Activated T-cell treated with anti-CD3 and anti-CD28 coated beads, Interleukin-2, amount 50 U/mL, for 24 hours (primary cell): Measurements from ENCODE around the gene ATP1A2.

Source experiments
- DNase-seq: peaks from one replicate; pipeline ENCODE4 v3.0.0-alpha.2; 2020
- H3K27ac Mint-ChIP-seq: 2 replicates; pipeline ENCODE4 v1.8.0; 2020; ENCODE audit warnings: mild to moderate bottlenecking, mixed read lengths
- H3K27me3 Mint-ChIP-seq: 2 replicates; pipeline ENCODE4 v1.8.0; 2020; ENCODE audit warnings: mixed read lengths
- H3K36me3 Mint-ChIP-seq: 2 replicates; pipeline ENCODE4 v1.8.0; 2020; ENCODE audit warnings: low read depth, mixed read lengths
- H3K4me1 Mint-ChIP-seq: 2 replicates; pipeline ENCODE4 v1.8.0; 2020; ENCODE audit warnings: low read depth, mixed read lengths
- H3K4me3 Mint-ChIP-seq: 2 replicates; pipeline ENCODE4 v1.8.0; 2020; ENCODE audit warnings: mild to moderate bottlenecking, moderate library complexity, mixed read lengths
- H3K9me3 Mint-ChIP-seq: 2 replicates; pipeline ENCODE4 v1.8.0; 2020; ENCODE audit warnings: mixed read lengths

Gene ATP1A2

DNA sequence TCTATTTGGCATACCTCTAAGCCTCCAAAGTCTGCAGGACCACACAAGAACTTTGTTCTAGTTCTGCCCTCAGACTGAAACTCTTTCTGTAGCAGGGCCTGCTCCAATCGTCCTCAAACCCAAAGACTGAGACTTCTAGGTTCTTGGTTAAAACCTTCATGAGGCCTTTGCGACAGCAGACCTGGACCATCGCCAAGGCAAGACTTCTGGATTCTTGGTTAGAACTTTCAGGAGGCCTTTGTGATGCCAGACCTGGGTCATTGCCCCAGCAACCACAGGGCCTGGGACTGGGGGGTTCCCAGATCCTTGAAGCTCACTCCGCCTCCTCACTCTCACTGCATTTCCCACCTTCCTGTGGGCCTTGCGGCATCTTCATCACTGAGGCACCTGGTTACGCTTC is 35.7 kb downstream of the ATP1A2 start, which contains the start of gene ATP1A4:
TSS of gene ATP1A4 (plus strand) at position 301 of the 400 bp plus-strand sequence. CDS start 438 bp downstream, outside the sequence.
- no peak within 1 kb of the TSS for H3K4me3 Mint-ChIP-seq
- DNase-seq: no peak
- H3K27me3 Mint-ChIP-seq: no peaks in the 10 kb centered on the region
- H3K36me3 Mint-ChIP-seq: no peaks in the 10 kb centered on the region
- peak within 1 kb of the TSS; percentile 7 for H3K27ac Mint-ChIP-seq
- no peaks in the 10 kb centered on the region for H3K4me1 Mint-ChIP-seq
- H3K9me3 Mint-ChIP-seq: no peaks in the 10 kb centered on the region

DNA sequence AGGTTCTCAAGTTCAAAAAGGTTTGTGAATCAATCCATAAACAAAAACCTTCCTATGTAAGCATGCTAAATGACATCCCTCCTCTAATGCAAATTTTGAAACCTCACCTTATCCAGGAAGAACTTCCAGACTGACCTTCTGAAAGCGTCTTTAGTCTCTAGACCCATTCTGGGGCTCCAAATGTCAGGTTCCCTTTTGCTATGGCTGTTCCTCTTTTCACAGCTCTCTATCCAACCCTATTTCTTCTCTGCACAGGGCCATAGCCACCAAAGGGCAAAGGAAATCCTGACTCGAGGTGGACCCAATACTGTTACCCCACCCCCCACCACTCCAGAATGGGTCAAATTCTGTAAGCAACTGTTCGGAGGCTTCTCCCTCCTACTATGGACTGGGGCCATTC is 39.2 kb downstream of the ATP1A2 start:
- no peaks in the 10 kb centered on the region for H3K9me3 Mint-ChIP-seq
- no peaks in the 10 kb centered on the region for H3K4me1 Mint-ChIP-seq
- H3K27me3 Mint-ChIP-seq: no peaks in the 10 kb centered on the region
- no peaks in the 10 kb centered on the region for H3K36me3 Mint-ChIP-seq
- no peak overlapping the region for H3K27ac Mint-ChIP-seq
- no peak overlapping the region for H3K4me3 Mint-ChIP-seq
- no peak for DNase-seq

DNA sequence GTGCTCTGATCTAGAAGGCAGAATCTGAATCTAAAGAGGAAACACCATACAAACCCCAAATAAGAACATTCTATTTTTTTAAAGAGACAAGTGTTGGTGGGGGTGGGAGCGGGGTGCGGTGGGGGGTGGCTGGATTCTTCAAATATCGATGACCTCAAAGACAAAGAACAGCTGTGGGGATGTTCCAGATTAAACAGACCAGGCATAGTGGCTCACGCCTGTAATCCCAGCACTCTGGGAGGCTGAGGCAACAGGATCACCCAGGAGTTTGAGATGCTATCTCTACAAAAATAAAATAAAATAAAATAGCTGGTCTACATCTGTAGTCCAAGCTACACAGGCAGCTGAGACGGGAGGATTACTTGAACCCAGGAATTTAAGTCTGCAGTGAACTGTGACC is 40.8 kb downstream of the ATP1A2 start:
- Mint-ChIP-seq H3K27me3 (no peaks in the 10 kb centered on the region), H3K27ac (no peak overlapping the region), H3K9me3 (no peaks in the 10 kb centered on the region), H3K36me3 (no peaks in the 10 kb centered on the region), H3K4me1 (no peaks in the 10 kb centered on the region), H3K4me3 (no peak overlapping the region)
- DNase-seq: no peak

DNA sequence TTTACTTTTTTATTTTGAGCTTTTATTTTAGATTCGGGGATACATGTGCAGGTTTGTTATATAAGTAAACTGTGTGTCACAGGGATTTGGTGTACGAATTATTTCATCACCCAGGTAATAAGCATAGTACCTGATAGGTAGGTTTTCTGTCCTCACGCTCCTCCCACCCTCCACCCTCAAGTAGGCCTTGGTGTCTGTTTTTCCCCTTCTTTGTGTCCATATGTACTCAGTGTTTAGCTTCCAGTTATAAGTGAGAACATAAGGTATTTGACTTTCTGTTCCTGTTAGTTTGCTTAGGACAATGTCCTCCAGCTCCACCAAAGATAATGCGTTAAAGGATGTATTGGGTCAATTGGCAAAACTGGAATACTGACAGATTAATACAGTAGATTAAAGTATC is 41.6 kb downstream of the ATP1A2 start:
- no peak overlapping the region for H3K4me3 Mint-ChIP-seq
- no peaks in the 10 kb centered on the region for H3K27me3 Mint-ChIP-seq
- H3K4me1 Mint-ChIP-seq: no peaks in the 10 kb centered on the region
- no peak for DNase-seq
- no peaks in the 10 kb centered on the region for H3K9me3 Mint-ChIP-seq
- no peak overlapping the region for H3K27ac Mint-ChIP-seq
- no peaks in the 10 kb centered on the region for H3K36me3 Mint-ChIP-seq

DNA sequence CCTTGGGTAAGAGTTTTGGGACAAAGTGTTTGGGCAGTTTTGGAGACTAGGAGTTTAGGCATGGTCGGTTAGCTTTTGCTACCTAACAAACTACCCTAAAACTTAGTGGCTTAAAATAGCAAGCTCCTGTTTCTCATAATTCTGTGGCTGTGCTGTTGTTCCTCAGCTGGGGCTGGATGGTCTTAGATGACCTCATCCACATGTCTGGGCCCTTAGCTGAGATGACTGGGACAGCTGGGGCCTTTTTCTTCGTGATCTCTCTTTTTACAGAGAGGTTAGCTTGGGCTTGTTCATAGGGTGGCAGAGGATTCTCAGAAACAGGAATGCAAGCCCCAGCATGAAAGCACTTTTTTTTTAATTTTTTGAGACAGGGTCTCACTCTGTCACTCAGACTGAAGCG is 42.5 kb downstream of the ATP1A2 start:
- Mint-ChIP-seq H3K9me3 (no peaks in the 10 kb centered on the region), H3K27ac (no peak overlapping the region), H3K4me3 (no peak overlapping the region), H3K36me3 (no peaks in the 10 kb centered on the region), H3K27me3 (no peaks in the 10 kb centered on the region), H3K4me1 (no peaks in the 10 kb centered on the region)
- DNase-seq: no peak

DNA sequence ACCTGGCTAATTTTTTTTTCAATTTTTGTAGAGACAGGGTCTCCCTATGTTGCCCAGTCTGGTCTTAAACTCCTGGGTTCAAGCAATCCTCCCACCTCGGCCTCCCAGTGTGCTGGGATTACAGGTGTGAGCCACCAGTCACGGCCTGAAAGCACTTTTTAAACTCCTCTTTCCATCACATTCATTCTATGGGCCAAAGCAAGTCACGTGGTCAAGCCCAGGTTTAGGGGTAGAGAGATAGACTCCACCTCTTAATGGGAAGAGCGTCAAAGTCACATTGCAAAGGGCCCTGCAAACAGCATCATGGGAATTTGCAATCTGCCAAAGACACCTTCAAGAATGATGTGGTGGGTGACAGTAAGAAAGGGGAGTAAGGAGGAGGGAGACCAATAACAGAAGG is 43.0 kb downstream of the ATP1A2 start:
- Mint-ChIP-seq H3K36me3 (no peaks in the 10 kb centered on the region), H3K27me3 (peaks cover 4% of the 10 kb centered on the region), H3K9me3 (no peaks in the 10 kb centered on the region), H3K27ac (no peak overlapping the region), H3K4me1 (no peaks in the 10 kb centered on the region), H3K4me3 (no peak overlapping the region)
- no peak for DNase-seq

DNA sequence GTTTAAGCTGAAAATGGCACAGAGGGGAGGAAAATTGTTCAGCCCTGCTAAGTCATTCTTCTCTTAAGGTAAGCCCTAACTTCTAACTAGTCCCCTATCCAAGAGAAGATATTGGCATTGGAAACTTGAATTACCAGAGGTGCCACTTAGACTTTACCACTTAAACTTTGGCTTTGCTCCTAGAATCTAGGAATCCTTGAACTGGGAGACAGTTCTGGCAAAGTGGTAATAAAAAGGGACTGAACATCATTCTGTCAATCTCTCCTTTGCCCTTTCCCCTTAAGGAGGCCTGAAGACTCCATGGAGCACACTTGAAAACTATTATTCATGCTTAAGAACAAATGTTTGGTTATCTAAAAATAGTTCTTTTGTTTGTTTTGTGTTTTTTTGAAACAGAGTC is 44.3 kb downstream of the ATP1A2 start:
- DNase-seq: no peak
- H3K27me3 Mint-ChIP-seq: peaks cover 6% of the 10 kb centered on the region

DNA sequence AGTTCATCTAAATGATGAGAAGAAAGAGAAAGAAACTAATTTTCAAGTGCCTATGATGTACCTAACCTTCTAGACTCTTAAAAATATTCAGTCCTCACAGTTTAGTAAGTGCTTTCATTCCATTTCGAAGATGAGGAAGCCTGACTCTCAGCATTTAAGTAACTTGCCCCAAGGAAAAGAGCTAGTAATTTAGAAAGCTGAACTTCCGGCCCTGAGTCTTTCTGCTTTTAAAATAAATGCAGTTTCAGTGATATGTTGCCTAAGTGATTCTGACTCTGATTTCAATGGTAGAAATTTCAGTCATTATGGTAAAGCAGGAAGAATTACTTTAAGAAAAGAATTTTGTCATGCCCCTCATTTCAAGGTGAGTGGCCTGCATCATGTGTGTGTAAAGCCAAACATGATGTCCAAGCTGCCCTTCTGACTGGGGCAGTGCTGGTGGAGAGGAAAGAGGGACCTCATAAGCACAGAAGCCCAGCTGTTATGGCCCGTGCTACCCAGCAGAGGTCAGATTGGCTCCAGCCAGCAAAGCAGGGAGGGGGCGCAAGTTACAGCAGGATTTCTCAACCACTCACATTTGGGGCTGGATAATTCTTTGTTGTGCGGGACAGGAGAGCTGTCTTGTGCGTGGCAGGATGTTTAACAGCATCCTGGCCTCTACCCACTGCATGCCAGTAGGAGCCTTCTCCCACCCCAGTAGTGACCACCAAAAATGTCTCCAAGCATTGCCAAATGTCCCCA is 46.6 kb downstream of the ATP1A2 start:
- Mint-ChIP-seq H3K27me3 (peaks cover 13% of the 10 kb centered on the region), H3K27ac (no peak overlapping the region), H3K36me3 (no peaks in the 10 kb centered on the region), H3K4me1 (peaks cover 4% of the 10 kb centered on the region), H3K4me3 (no peak overlapping the region), H3K9me3 (no peaks in the 10 kb centered on the region)
- no peak for DNase-seq

More for the DNA sequence above, 44.3 kb downstream of the ATP1A2 start:
- no peak overlapping the region for H3K27ac Mint-ChIP-seq
- H3K36me3 Mint-ChIP-seq: no peaks in the 10 kb centered on the region
- H3K4me3 Mint-ChIP-seq: no peak overlapping the region
- no peaks in the 10 kb centered on the region for H3K9me3 Mint-ChIP-seq
- H3K4me1 Mint-ChIP-seq: no peaks in the 10 kb centered on the region

DNA sequence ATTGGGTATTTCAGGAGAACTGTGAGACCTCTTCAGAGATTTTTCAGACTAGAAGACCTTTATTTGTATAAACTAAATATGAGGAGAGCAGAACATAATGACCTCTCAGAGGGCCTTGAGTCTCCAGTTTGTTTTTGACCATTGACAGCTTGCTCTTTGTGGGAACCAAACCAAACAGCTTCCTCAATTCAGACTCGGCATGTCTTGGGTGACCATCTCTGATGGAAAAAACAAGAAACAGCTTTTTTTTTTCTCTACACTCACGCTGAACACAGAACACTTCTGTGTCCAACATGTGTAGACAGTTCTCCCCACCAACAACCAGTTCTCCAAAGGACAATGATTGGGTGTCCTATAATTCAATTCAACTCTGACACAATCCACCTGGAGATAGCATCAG is 47.4 kb downstream of the ATP1A2 start:
- no peak overlapping the region for H3K27ac Mint-ChIP-seq
- H3K36me3 Mint-ChIP-seq: no peaks in the 10 kb centered on the region
- peaks cover 14% of the 10 kb centered on the region for H3K27me3 Mint-ChIP-seq
- no peak overlapping the region for H3K4me3 Mint-ChIP-seq
- H3K4me1 Mint-ChIP-seq: peaks cover 12% of the 10 kb centered on the region
- H3K9me3 Mint-ChIP-seq: no peaks in the 10 kb centered on the region
- DNase-seq: no peak

DNA sequence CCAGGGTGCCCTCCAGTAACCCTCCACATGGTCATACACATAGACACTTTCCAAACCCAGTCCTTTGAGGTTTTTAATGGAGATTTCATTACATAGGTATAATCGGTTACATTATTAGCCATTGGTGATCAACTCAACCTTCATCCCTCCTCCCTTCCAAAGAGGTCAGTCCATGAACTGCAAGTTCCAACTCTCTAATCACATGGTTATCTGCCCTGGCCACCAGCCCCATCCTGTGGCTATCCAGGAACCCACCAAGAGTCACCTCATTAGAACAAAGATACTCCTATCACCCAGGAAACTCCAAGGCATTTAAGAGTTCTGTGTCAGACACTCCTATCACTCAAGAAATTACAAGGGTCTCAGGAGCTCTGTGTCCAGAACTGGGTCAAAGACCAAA is 48.1 kb downstream of the ATP1A2 start:
- H3K9me3 Mint-ChIP-seq: no peaks in the 10 kb centered on the region
- no peak for DNase-seq
- H3K36me3 Mint-ChIP-seq: no peaks in the 10 kb centered on the region
- H3K4me1 Mint-ChIP-seq: peaks cover 15% of the 10 kb centered on the region
- no peak overlapping the region for H3K27ac Mint-ChIP-seq
- H3K4me3 Mint-ChIP-seq: no peak overlapping the region
- H3K27me3 Mint-ChIP-seq: peaks cover 15% of the 10 kb centered on the region

DNA sequence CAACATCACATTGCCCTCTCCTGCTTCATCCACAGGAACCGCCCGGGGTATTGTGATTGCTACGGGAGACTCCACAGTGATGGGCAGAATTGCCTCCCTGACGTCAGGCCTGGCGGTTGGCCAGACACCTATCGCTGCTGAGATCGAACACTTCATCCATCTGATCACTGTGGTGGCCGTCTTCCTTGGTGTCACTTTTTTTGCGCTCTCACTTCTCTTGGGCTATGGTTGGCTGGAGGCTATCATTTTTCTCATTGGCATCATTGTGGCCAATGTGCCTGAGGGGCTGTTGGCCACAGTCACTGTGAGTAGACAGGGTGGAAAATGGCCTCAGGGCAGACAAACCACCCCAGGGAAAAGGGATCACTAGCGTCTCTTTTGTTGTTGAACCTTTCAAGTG is 48.6 kb downstream of the ATP1A2 start:
- no peak for DNase-seq
- Mint-ChIP-seq H3K4me1 (peaks cover 20% of the 10 kb centered on the region), H3K27me3 (peaks cover 15% of the 10 kb centered on the region), H3K4me3 (no peak overlapping the region), H3K36me3 (no peaks in the 10 kb centered on the region), H3K9me3 (no peaks in the 10 kb centered on the region), H3K27ac (no peak overlapping the region)

DNA sequence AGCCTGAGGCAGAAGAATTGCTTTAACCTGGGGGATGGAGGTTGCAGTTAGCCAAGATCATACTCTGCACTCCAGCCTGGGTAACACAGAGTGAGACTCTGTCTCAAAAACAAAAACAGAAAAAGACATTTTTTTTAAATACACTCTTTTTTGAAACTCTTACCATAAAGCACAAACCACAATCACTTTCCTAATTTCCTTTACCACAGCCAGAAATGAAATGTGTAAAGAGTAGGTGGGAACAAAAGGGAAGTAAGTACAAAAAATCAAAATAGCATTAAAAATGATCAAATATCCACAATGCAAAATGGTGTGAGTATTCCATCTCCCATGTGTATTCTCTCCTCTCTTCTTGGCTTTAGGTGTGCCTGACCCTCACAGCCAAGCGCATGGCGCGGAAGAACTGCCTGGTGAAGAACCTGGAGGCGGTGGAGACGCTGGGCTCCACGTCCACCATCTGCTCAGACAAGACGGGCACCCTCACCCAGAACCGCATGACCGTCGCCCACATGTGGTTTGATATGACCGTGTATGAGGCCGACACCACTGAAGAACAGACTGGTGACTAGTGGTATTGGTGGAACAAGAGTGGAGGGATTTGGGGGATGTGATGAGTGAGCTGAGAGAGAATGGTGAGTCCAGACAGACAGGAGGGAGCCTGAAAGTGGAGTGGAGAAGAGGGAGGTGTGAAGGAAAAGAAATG is 50.8 kb downstream of the ATP1A2 start:
- no peak for DNase-seq
- no peak overlapping the region for H3K4me3 Mint-ChIP-seq
- H3K27ac Mint-ChIP-seq: no peak overlapping the region
- no peaks in the 10 kb centered on the region for H3K9me3 Mint-ChIP-seq
- peaks cover 15% of the 10 kb centered on the region for H3K27me3 Mint-ChIP-seq
- peaks cover 28% of the 10 kb centered on the region for H3K4me1 Mint-ChIP-seq
- no peaks in the 10 kb centered on the region for H3K36me3 Mint-ChIP-seq

DNA sequence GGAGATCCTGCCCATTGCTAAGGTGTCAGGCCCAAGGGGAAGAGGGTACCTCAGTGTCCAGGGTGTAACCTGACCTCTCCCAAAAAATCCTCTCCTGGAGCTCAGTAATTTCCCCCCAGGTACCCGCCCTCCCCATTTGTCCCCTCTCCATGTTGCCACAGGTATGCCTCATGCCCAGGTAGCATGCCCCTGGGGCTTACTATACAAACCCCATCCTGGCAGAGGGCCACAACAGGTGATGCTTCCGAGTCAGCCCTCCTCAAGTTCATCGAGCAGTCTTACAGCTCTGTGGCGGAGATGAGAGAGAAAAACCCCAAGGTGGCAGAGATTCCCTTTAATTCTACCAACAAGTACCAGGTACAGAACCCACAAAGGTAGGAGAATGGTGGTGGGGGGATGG is 51.5 kb downstream of the ATP1A2 start:
- peaks cover 17% of the 10 kb centered on the region for H3K27me3 Mint-ChIP-seq
- H3K27ac Mint-ChIP-seq: no peak overlapping the region
- H3K36me3 Mint-ChIP-seq: no peaks in the 10 kb centered on the region
- no peak for DNase-seq
- no peaks in the 10 kb centered on the region for H3K9me3 Mint-ChIP-seq
- peaks cover 28% of the 10 kb centered on the region for H3K4me1 Mint-ChIP-seq
- no peak overlapping the region for H3K4me3 Mint-ChIP-seq

DNA sequence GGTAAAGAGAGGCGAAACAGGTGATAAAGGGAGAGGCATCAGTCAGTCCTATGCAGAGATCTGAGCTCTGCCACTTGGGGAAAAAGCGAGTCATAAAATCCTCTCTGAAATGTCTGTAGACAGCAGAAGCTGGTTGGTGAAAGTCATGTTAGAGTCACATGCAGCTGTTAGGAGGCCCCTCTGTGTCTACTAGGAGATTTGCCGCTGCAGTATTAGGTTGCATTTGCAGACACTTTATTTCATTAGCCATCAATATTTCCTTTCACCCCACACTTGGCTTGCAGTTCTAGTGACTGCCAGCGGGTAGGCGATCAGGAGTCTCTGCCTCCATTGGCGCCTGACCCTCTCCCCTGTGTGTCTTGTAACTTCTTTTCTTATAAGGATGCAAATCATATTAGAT is 52.0 kb downstream of the ATP1A2 start:
- Mint-ChIP-seq H3K36me3 (no peaks in the 10 kb centered on the region), H3K9me3 (no peaks in the 10 kb centered on the region), H3K27me3 (peaks cover 21% of the 10 kb centered on the region), H3K27ac (no peak overlapping the region), H3K4me3 (no peak overlapping the region), H3K4me1 (peaks cover 28% of the 10 kb centered on the region)
- DNase-seq: no peak

DNA sequence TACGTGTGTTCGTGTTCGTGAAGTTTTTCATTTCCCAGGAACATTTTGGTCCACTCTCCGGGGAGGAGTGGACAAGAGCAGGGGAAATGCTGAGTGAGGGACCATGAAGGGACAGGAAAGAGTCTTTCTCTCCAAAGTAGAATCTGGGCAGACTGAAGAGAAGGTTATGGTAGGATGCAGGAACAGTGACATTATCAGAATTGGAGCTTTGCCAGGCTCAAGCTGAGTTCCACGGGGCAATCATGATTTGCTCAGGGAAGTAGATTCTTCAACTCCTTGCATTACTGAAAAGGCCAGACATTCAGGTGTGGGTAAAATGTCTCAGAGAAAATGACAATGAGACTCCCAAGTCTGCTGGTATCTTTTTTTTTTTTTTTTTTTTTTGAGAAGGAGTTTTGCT is 52.5 kb downstream of the ATP1A2 start:
- peaks cover 28% of the 10 kb centered on the region for H3K4me1 Mint-ChIP-seq

More for the DNA sequence above, 52.5 kb downstream of the ATP1A2 start:
- Mint-ChIP-seq H3K27me3 (peaks cover 25% of the 10 kb centered on the region), H3K27ac (no peak overlapping the region), H3K4me3 (no peak overlapping the region), H3K9me3 (no peaks in the 10 kb centered on the region), H3K36me3 (no peaks in the 10 kb centered on the region)
- DNase-seq: no peak
